HUES64 (cell line): ENCODE data around the gene CLEC4F.
"Not testable (repeated sequence)": the region's sequence is repeated elsewhere in the genome, so short reads cannot be mapped to it uniquely, and the experiment has no call there.

Experiments used
- H3K27ac ChIP-seq: 2 replicates; pipeline ENCODE4 v1.7.0; 2013; ENCODE audit warnings: low read depth, low read length, inconsistent platforms
- H3K27me3 ChIP-seq: 2 replicates; pipeline ENCODE4 v1.6.1; 2013; ENCODE audit warnings: mild to moderate bottlenecking, low read length; ENCODE audit not compliant: insufficient read depth
- H3K36me3 ChIP-seq: 2 replicates; pipeline ENCODE4 v1.6.1; 2013; ENCODE audit warnings: mild to moderate bottlenecking, low read length; ENCODE audit not compliant: insufficient read depth
- H3K4me1 ChIP-seq: 2 replicates; pipeline ENCODE4 v1.6.1; 2013; ENCODE audit warnings: mild to moderate bottlenecking, low read length, moderate library complexity; ENCODE audit not compliant: insufficient read depth
- H3K4me3 ChIP-seq: 2 replicates; pipeline ENCODE4 v1.5.1; 2013; ENCODE audit warnings: mild to moderate bottlenecking, low read length, moderate library complexity
- H3K9ac ChIP-seq: 2 replicates; pipeline ENCODE4 v1.6.1; 2013; ENCODE audit warnings: mild to moderate bottlenecking, low read depth, low read length
- H3K9me3 ChIP-seq: 2 replicates; pipeline ENCODE4 v1.6.1; 2013; ENCODE audit warnings: low read depth, low read length; ENCODE audit not compliant: insufficient read depth
- WGBS: fragments of 150-250, 120-280 bp; methylation state at CpG from one replicate; pipeline ENCODE4 v1.1.7; 2013; ENCODE audit warnings: missing lambda C conversion rate; 5-methylcytosine and 5-hydroxymethylcytosine counted together

CLEC4F gene

GRCh38 chr2:70801607-70802263, 18.7 kb downstream of the CLEC4F start:
- H3K4me3 ChIP-seq, result no peak overlapping the region
- peaks cover 8% of the 10 kb centered on the region; the same call in 1 of the 2 replicates for H3K9me3 ChIP-seq
- 79% methylated on average over 10 of the region's 10 CpGs for WGBS
- H3K9ac ChIP-seq, result no peak overlapping the region
- no peaks in the 10 kb centered on the region for H3K36me3 ChIP-seq
- H3K27ac ChIP-seq, result no peak overlapping the region
- peaks cover 13% of the 10 kb centered on the region; the same call in 1 of the 2 replicates for H3K27me3 ChIP-seq
- H3K4me1 ChIP-seq, result no peaks in the 10 kb centered on the region

GRCh38 chr2:70799706-70800105, 20.7 kb downstream of the CLEC4F start:
- H3K27ac ChIP-seq, result no peak overlapping the region
- H3K4me3 ChIP-seq, result no peak overlapping the region
- H3K27me3 ChIP-seq, result peaks cover 26% of the 10 kb centered on the region
- no peak overlapping the region for H3K9ac ChIP-seq
- H3K9me3 ChIP-seq, result peaks cover 8% of the 10 kb centered on the region; the same call in 1 of the 2 replicates
- WGBS, result 92% methylated on average over 2 of the region's 2 CpGs
- H3K4me1 ChIP-seq, result peaks cover 4% of the 10 kb centered on the region; the same call in 1 of the 2 replicates
- H3K36me3 ChIP-seq, result no peaks in the 10 kb centered on the region

GRCh38 chr2:70797996-70798395, 22.4 kb downstream of the CLEC4F start:
- H3K9me3 ChIP-seq, H3K4me3 ChIP-seq, H3K4me1 ChIP-seq, H3K36me3 ChIP-seq, H3K27ac ChIP-seq, H3K9ac ChIP-seq: not testable (repeated sequence)
- peaks cover 42% of the 10 kb centered on the region for H3K27me3 ChIP-seq
- WGBS, result 88% methylated on average over 2 of the region's 3 CpGs

- Histone ChIP-seq H3K27me3 (peaks cover 47% of the 10 kb centered on the region), H3K36me3 (no peaks in the 10 kb centered on the region), H3K27ac (no peak overlapping the region), H3K4me1 (peaks cover 4% of the 10 kb centered on the region; the same call in 1 of the 2 replicates), H3K9ac (no peak overlapping the region), H3K9me3 (peaks cover 8% of the 10 kb centered on the region; the same call in 1 of the 2 replicates), H3K4me3 (no peak overlapping the region)
- 73% methylated on average over 2 of the region's 2 CpGs for WGBS
Observed at GRCh38 chr2:70797506-70797905, 22.9 kb downstream of the CLEC4F start.

GRCh38 chr2:70796262-70796661, 24.1 kb downstream of the CLEC4F start:
- H3K36me3 ChIP-seq, result no peaks in the 10 kb centered on the region
- peaks cover 8% of the 10 kb centered on the region; the same call in 1 of the 2 replicates for H3K9me3 ChIP-seq
- H3K27ac ChIP-seq, result no peak overlapping the region
- WGBS, result 67% methylated on average over 1 of the region's 1 CpG
- H3K27me3 ChIP-seq, result peaks cover 52% of the 10 kb centered on the region
- peaks cover 4% of the 10 kb centered on the region; the same call in 1 of the 2 replicates for H3K4me1 ChIP-seq
- no peak overlapping the region for H3K4me3 ChIP-seq
- no peak overlapping the region for H3K9ac ChIP-seq

DNA sequence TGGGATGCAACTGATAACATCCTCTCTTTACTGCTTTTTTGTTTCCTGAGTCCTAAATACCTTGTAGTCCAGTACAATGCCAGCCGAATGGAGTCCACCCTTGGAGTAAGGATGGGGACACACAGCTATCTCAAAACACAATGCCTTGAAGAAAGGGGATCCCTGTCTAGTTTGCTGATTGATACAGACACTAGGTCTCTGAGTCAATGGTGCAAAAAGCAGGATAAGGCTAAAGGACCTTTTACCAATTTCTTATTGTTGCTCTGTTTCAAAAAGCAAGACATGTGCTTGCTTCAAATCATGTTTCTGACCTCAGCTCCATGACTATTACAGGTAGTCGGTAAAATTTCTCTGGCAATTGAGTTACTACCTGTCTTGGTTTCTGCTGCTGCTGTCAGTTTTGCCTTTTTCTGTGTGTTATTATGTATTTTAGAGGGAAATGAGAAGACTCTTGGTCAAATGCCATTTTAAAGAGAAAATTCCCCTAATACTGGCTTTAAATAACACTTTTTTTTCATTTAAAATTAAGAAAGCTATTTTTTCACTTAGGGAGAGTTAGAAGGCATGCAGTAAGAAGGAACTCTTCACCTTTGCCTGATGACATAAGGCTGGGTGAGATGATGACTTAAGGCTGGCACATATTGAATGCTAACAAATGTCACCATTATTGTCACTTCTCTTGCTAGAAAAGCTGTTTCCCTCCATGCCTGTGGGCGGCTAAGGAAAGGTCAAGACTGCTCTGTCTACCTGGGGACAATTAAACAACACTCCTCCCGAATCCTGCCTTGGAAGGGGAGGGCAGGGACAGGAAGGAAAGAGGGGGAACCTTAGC, 25.0 kb downstream of the CLEC4F start:
- H3K36me3 ChIP-seq, result no peaks in the 10 kb centered on the region

DNA sequence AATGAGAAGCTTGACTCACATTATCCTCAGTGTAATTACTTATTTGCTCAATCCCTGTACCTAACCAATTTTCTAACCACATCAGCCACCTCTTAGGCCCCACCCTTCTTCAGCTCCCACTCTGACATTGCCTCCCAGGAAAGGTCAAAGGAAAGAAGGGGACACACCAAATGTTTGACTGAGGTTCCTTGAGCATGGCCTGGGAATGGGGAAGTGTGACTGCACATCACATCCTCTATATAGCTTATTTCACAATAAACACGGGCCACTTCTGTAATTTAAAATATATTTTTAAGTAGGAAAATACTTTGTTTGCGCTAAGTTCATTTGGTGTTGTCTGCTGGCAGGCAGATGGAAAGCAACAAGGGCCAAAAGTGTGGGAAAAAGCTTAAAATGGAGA, 26.9 kb downstream of the CLEC4F start:
- H3K4me3 ChIP-seq, result no peak overlapping the region
- H3K36me3 ChIP-seq, result no peaks in the 10 kb centered on the region
- no peak overlapping the region for H3K9ac ChIP-seq
- H3K27ac ChIP-seq, result no peak overlapping the region
- no CpG with 5 or more reads among the region's 2 CpGs for WGBS
- peaks cover 7% of the 10 kb centered on the region; the same call in 1 of the 2 replicates for H3K4me1 ChIP-seq
- H3K9me3 ChIP-seq, result no peaks in the 10 kb centered on the region
- peaks cover 75% of the 10 kb centered on the region for H3K27me3 ChIP-seq

More for the DNA sequence above, 25.0 kb downstream of the CLEC4F start:
- Histone ChIP-seq H3K27me3 (peaks cover 55% of the 10 kb centered on the region), H3K9ac (no peak overlapping the region), H3K27ac (no peak overlapping the region), H3K4me3 (no peak overlapping the region), H3K9me3 (peaks cover 8% of the 10 kb centered on the region; the same call in 1 of the 2 replicates), H3K4me1 (peaks cover 4% of the 10 kb centered on the region; the same call in 1 of the 2 replicates)
- 68% methylated on average over 4 of the region's 4 CpGs for WGBS

DNA sequence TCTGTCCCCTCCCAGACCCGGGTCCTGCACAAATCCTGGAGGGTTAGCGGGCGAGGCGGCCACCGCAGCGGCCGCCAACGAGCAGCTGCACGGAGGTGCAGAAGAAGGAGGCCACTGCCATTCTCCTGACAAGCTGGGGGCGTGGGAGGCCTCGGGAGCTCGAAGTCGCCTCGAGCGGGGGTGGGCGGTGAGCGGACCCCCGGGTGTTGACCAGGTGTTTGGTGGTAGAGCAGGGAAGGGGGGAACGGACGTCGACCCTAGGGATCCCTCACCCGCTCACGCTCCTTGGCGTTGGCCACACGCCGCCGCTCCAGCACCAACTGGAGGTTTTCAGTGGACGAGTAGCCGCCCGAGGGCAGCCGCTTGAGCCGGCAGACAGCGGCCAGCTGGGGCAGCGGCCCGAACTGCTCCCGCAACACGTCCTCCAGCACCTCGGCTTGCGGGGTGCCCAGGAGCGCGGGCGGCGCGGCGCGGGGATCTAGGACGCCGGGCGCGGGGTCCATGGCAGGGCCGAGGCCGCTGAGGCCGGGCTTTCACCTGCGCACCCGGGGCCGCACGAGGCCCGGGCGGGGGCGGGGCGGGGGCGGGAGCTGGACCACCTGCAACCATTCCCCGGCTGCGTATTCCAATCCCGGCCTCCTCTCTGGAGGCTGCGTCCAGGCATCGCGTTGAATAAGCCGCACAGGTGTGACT, 30.1 kb downstream of the CLEC4F start, which contains the start of gene FIGLA:
FIGLA (minus strand) TSS at position 508 of the 693 bp plus-strand sequence; CDS start at position 503, 5 bp downstream.
- Histone ChIP-seq H3K27me3 (peaks cover 88% of the 10 kb centered on the region), H3K4me3 (peak within 1 kb of the TSS; percentile 40), H3K36me3 (no peaks in the 10 kb centered on the region), H3K27ac (no peak within 1 kb of the TSS), H3K4me1 (peaks cover 3% of the 10 kb centered on the region; the same call in 1 of the 2 replicates), H3K9ac (no peak within 1 kb of the TSS), H3K9me3 (no peaks in the 10 kb centered on the region)
- 2% methylated on average over 69 of the region's 69 CpGs for WGBS

DNA sequence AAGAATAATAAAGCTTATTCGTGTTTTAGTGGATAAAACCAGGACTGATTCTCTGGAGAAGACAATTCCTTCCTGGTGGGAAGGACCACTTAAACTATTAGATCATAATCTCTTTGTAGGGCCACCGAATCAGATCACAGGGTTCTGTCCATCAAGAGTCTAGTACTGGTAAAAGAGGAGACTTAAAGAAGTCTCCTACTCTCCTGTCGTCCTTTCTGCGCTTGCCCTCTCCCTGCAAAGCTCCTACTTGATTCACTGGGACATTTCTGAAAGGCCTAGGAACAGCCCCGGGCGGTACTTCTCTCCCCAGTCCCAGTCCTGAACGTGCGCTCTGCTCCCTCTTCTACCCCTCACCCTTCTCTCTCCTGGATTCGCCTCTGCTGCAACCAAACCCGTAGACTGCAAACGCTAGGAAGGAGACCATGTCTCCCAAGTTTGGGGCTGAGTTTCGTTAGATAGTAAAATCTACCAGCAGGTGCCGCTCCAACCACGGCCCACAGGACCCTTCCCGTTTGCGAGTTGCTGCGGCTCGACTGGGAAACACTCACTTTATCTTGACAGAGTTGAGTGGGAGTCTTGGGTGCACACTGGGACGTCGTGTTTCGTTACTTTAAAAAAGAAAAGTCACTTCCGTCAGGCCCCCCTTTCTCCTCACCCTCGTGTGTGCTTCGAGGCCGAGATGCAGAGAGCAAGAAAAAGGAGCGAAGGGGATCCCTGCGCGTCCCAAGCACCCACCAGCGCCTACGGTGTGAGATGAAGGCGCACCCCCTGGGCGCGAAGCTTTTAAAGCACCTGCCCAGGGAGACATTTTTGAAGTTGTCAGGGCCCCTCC, 30.9 kb downstream of the CLEC4F start:
- WGBS, result 6% methylated on average over 32 of the region's 33 CpGs
- peaks cover 82% of the 10 kb centered on the region for H3K27me3 ChIP-seq
- H3K4me1 ChIP-seq, result peaks cover 5% of the 10 kb centered on the region; the same call in 1 of the 2 replicates
- H3K36me3 ChIP-seq, result no peaks in the 10 kb centered on the region
- peak overlapping the region; percentile 40 for H3K4me3 ChIP-seq
- H3K27ac ChIP-seq, result no peak overlapping the region
- H3K9me3 ChIP-seq, result no peaks in the 10 kb centered on the region
- H3K9ac ChIP-seq, result no peak overlapping the region

DNA sequence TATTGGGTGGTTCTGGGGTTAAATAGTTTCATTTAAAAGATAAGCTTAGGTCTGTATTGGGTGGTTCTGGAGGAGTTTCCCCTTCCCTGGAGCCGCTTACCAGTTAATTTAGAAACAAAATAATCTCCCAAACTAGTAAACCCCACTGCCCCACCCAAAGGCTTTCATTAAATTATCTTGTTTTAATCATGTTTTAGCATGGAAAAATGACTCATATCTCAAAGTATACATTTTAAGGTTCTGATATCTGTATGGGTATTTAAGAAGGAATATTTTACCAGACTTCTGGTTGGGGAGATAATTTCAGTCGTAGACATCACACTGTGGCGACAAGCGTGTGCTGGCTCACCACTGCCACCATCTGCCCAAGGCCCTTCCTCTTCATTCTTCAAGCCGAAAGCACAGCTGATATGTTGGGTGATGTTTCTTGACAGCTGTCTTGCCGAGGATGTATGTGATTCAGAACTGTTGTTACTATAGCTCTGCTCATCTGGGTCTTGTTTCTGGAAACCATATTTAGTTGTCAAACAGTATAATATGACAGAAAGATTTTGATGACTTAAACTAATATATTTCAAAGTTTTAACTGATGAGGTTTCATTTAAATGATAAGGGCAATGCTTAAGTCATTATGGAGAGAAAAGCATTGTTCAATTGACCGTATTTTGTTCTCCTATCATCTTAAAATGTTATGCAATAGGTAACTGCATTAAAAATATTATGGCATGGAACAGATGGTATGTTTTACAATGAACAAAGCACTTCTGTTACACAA, 35.1 kb downstream of the CLEC4F start:
- Histone ChIP-seq H3K4me3 (no peak overlapping the region), H3K4me1 (peaks cover 5% of the 10 kb centered on the region; the same call in 1 of the 2 replicates), H3K9me3 (no peaks in the 10 kb centered on the region), H3K27ac (no peak overlapping the region), H3K9ac (no peak overlapping the region), H3K27me3 (peaks cover 40% of the 10 kb centered on the region), H3K36me3 (no peaks in the 10 kb centered on the region)
- 25% methylated on average over 6 of the region's 7 CpGs for WGBS
